ENCODE results near the gene VPS9D1. TPM values are rescaled to one million over a fixed set of nuclear protein-coding genes. Genes with fewer than 3 reads are reported as not detected.

The VPS9D1 gene, protein sequence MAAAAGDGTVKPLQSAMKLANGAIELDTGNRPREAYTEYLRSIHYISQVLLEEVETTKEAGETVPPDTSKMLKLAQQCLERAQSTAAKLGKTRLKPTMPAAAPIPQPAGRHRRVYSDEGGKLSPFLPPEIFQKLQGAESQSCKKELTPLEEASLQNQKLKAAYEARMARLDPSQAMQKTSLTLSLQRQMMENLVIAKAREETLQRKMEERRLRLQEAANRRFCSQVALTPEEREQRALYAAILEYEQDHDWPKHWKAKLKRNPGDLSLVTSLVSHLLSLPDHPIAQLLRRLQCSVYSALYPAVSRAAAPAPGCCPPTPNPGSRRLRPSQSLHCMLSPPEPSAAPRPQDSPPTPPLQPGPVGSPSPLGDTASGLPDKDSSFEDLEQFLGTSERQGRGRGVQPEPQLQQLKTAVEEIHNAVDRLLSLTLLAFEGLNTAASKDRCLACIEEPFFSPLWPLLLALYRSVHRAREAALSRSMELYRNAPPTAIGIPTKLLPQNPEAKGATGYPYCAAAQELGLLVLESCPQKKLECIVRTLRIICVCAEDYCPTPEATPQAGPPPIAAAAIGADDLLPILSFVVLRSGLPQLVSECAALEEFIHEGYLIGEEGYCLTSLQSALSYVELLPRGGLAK
- total RNA-seq (10 to 100 TPM; 18.8 to 23.2 TPM), total RNA-seq (20.0 to 25.3 reads per million in 2 donors)

DNA sequence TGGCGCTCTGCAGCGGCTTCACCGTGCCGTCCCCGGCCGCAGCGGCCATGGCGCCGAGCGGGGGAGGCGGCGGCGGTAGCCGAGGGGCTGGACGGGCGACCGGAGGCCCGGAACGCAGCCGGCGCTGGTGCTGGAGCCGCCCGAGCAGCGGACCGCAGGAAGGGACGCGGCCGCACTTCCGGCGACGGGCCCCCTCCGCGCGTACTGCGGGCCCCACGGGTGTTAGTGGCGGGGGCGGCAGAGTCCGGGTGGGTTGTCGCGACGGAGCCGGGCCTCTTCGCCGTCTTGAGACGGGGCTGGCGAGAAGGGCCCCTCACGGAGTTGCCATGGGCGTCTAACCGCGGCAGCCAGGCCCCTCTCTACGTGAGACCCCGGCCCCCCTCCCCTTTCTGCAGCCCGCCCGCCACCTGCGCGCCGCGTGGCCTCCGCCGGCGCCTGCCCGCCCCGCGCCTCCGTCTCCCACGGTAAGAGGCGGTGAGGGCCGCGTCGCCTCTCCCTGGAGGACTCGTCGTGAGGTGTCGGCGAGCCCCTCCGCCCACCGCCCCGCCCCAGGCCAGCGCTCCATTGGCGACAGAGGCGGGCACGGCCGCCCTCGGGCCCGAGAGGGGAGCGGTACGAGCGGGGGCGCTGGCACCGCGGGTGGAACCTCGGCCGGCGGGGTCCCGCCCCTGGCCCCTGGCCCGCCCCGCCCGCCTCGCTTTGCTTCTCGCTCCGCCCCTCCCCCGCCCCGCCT, at the start of gene VPS9D1, which contains the start of gene ZNF276:
Gene VPS9D1, minus strand, starts transcription at position 86 of the 733 bp plus-strand sequence. Its CDS starts 37 bp downstream, at position 49.
Gene ZNF276, plus strand, starts transcription at position 725 of the 733 bp plus-strand sequence. CDS start 104 bp downstream, outside the sequence.
- Mint-ChIP-seq H3K27ac (peak within 1 kb of the TSS; percentile 97), H3K4me3 (peak within 1 kb of the TSS; percentile 98), H3K4me1 (peaks cover 22% of the 10 kb centered on the region), H3K27me3 (no peaks in the 10 kb centered on the region), H3K36me3 (ENCODE audit: low read depth) (peaks cover 7% of the 10 kb centered on the region)
- no peaks in the 10 kb centered on the region for H3K9me3 ChIP-seq (ENCODE audit: control insufficient read depth, low read length, poor library complexity, severe bottlenecking)
- ATAC-seq (peak; percentile 49), DNase-seq (peak; percentile 66 to 82 (median 77))

DNA sequence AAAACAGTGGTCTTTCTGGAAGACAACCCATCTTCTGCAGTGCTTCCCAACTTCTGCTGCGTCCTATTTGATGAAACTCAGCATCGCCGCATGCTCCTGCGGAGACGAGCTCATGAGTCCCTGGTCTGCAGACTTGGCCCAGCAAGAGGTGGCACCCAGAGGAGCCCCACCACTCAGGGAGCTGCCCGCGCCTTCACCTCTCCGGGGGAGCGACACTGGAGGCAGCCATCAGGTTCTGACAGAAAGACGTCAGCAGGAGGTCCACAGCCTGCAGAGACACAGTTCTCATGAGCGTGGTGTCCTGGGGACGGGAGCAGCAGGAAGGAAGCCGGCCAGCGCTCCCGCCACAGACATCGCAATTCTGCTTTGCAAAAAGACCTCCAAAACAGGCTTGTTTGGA, 49.7 kb upstream of the VPS9D1 start:
- Mint-ChIP-seq H3K27ac (no peak overlapping the region), H3K36me3 (ENCODE audit: low read depth) (no peaks in the 10 kb centered on the region), H3K27me3 (no peaks in the 10 kb centered on the region), H3K4me3 (no peak overlapping the region), H3K4me1 (no peaks in the 10 kb centered on the region)
- DNase-seq (no peak), ATAC-seq (no peak)
- no peaks in the 10 kb centered on the region for H3K9me3 ChIP-seq (ENCODE audit: control insufficient read depth, low read length, poor library complexity, severe bottlenecking)

DNA sequence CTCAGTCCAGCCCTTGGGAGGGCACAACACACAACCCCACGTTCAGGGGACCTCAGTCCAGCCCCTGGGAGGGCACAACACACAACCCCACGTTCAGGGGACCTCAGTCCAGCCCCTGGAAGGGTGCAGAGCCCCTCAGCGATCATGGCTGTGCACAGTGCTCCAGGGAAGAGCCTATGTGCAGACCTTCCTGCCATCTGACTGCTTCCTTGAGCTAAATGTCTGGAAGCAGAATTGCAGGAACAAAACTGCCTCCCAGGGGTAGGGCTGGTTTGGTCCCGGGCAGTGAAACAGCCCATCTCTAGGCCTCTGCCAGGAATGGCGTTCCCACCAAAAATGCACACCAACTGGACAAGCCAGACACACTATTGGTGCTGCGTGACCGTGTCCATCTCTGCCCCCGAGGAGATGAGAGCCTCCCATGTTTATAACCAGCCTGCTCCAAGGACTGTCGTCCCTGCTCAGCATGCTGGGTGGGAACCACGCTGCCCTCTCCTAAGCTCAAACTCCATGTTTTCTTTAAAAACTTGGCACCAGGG, 44.7 kb upstream of the VPS9D1 start:
- ATAC-seq (peak; percentile 6), DNase-seq (no peak)
- Mint-ChIP-seq H3K36me3 (ENCODE audit: low read depth) (no peaks in the 10 kb centered on the region), H3K27me3 (no peaks in the 10 kb centered on the region), H3K4me3 (peak overlapping the region; percentile 91), H3K4me1 (peaks cover 25% of the 10 kb centered on the region), H3K27ac (peak overlapping the region; percentile 90)
- no peaks in the 10 kb centered on the region for H3K9me3 ChIP-seq (ENCODE audit: control insufficient read depth, low read length, poor library complexity, severe bottlenecking)

DNA sequence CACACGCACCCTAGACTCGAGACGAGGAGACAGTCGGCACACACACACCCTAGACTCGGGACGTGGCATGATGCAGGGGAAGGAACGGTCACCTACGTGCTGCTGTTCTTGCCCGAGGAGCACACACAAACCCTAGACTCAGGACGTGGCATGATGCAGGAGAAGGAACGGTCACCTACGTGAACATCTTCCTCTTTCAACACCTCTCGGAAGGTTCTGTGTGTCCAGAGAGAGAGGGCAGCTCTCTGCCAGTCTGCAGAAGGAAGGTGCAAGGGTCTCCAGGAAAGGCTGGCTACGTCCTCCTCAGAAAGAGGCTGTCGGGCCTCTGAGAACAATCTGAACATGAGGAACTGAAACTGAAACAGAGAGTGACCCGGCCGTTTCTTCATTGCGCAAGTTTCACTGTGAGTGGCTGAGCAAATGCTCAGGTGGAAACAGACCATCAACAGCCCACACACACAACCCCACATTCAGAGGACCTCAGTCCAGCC, 44.1 kb upstream of the VPS9D1 start:
- H3K27ac Mint-ChIP-seq = peak overlapping the region; percentile 90
- no peaks in the 10 kb centered on the region for H3K27me3 Mint-ChIP-seq
- DNase-seq = no peak
- peak overlapping the region; percentile 91 for H3K4me3 Mint-ChIP-seq
- no peaks in the 10 kb centered on the region for H3K36me3 Mint-ChIP-seq (ENCODE audit: low read depth)
- peaks cover 27% of the 10 kb centered on the region for H3K4me1 Mint-ChIP-seq
- ATAC-seq = peak; percentile 67
- H3K9me3 ChIP-seq (ENCODE audit: control insufficient read depth, low read length, poor library complexity, severe bottlenecking) = no peaks in the 10 kb centered on the region

DNA sequence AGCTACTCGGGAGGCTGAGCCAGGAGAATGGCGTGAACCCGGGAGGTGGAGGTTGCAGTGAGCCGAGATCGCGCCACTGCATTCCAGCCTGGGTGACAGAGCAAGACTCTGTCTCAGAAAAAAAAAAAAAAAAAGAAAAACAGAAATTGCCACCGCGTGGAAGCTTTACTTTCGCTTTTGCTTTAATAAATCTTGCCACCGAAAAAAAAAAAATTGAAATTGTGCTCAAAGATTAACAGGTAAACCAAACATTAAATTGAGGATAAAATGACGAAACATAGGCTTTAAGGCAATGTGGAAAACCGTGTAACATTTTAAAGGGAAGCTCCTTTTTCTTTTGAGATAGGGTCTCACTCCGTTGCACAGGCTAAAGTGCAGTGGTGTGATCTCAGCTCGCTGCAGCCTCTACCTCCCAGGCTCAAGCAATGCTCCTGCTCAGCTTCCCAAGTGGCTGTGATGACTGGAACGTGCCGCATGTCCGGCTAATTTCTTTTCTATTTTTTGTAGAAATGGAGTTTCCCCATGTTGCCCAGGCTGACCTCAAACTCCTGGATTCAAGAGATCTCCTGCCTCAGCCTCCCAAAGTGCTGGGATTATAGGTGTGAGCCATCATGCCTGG, 40.7 kb upstream of the VPS9D1 start:
- Mint-ChIP-seq H3K36me3 (ENCODE audit: low read depth) (no peaks in the 10 kb centered on the region), H3K27ac (peak overlapping the region; percentile 84), H3K4me3 (peak overlapping the region; percentile 87), H3K4me1 (peaks cover 32% of the 10 kb centered on the region), H3K27me3 (no peaks in the 10 kb centered on the region)
- DNase-seq = no peak
- no peaks in the 10 kb centered on the region for H3K9me3 ChIP-seq (ENCODE audit: control insufficient read depth, low read length, poor library complexity, severe bottlenecking)
- peak; percentile 45 for ATAC-seq

DNA sequence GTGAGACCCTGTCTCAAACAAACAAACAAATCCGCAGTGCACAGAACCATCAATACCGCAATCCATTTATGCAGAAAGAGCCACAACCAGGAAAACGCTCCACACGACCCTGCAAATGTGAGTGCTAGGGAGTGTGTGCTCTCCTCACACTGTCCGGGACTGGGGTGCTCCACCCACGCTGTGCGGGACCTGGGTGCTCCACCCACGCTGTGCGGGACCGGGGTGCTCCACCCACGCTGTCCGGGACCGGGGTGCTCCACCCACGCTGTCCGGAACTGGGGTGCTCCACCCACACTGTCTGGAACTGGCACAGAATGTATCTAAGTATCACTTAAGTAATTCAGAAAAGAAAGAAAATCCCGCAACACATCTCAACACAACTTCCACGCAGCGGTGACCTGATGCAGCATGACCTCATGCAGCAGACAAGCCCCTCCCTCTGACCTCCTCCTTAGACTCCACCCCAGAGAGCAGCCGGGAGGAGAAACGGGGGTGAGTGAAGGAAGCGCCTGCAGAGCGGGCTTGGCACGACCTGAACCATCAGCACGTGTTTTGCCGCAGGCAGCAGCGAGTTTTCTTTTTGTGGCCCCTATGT, 39.1 kb upstream of the VPS9D1 start:
- Mint-ChIP-seq H3K4me1 (peaks cover 31% of the 10 kb centered on the region), H3K27me3 (no peaks in the 10 kb centered on the region), H3K4me3 (peak overlapping the region; percentile 87), H3K36me3 (ENCODE audit: low read depth) (no peaks in the 10 kb centered on the region), H3K27ac (peak overlapping the region; percentile 84)
- peak; percentile 69 for ATAC-seq
- no peaks in the 10 kb centered on the region for H3K9me3 ChIP-seq (ENCODE audit: control insufficient read depth, low read length, poor library complexity, severe bottlenecking)
- peak in 1 of 3 donors; percentile 21 for DNase-seq

DNA sequence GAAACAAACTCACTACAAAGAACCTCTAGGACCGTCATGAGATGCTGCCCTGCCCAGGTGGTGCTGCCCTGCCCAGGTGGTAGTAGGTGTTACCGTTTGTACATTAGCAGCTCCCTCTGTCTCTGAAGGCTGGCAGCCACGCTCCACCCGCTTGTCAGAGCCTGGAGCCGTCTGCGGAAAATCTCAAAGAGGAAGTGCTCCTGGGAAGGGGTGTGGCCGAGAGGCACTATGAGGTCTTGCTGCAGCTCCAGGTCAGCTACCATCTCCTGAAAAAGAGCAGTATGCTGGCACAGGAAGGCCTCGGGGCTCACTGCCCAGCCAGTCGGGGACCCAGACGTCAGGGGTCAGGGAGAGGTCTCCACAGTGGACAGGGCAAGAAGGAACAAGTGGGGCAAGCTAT, 28.9 kb upstream of the VPS9D1 start:
- no peak overlapping the region for H3K4me3 Mint-ChIP-seq
- H3K36me3 Mint-ChIP-seq (ENCODE audit: low read depth) = no peaks in the 10 kb centered on the region

DNA sequence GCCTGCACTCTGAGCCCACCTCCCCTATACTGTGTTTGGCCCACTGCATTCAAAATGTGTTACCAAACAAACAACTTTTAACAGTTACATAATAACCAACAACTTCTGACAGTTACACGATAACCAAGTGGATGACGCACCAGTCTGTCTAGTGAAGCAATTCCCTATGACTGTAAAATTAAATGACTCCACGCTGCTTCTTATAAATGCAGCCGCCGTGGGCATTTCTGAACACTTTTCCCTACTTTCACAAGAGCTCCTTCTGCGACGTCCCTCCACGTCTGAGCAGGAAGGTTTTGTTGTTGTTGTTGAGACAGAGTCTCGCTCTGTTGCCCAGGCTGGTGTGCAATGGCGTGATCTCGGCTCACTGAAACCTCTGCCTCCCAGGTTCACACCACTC, 28.2 kb upstream of the VPS9D1 start:
- H3K4me3 Mint-ChIP-seq = no peak overlapping the region
- H3K27me3 Mint-ChIP-seq = no peaks in the 10 kb centered on the region
- DNase-seq (no peak), ATAC-seq (no peak)
- H3K36me3 Mint-ChIP-seq (ENCODE audit: low read depth) = no peaks in the 10 kb centered on the region
- peak overlapping the region; percentile 87 for H3K27ac Mint-ChIP-seq
- H3K4me1 Mint-ChIP-seq = peaks cover 6% of the 10 kb centered on the region
- H3K9me3 ChIP-seq (ENCODE audit: control insufficient read depth, low read length, poor library complexity, severe bottlenecking) = no peaks in the 10 kb centered on the region

More for the DNA sequence above, 28.9 kb upstream of the VPS9D1 start:
- H3K27me3 Mint-ChIP-seq = no peaks in the 10 kb centered on the region
- peaks cover 6% of the 10 kb centered on the region for H3K4me1 Mint-ChIP-seq
- H3K27ac Mint-ChIP-seq = peak overlapping the region; percentile 87
- DNase-seq (no peak), ATAC-seq (no peak)
- no peaks in the 10 kb centered on the region for H3K9me3 ChIP-seq (ENCODE audit: control insufficient read depth, low read length, poor library complexity, severe bottlenecking)

DNA sequence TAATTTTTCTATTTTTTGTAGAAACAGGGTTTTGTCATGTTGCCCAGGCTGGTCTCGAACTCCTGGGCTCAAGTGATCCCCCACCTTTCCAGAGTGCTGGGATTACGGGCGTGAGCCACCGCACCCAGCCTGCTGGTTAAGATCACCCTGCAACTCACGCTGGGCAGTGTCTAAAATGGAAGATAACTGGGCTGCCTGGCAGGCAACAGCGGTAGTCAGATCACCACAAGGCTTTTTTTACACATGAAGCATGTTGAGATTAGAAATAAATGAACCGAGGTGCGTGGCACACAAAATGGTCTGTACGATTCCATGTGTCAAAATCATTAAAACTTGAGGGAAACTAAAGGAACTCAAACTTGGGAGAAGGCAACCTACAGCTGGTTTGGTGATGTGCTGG, 27.4 kb upstream of the VPS9D1 start:
- H3K4me3 Mint-ChIP-seq = no peak overlapping the region
- DNase-seq = no peak
- H3K27ac Mint-ChIP-seq = no peak overlapping the region
- H3K36me3 Mint-ChIP-seq (ENCODE audit: low read depth) = no peaks in the 10 kb centered on the region
- H3K9me3 ChIP-seq (ENCODE audit: control insufficient read depth, low read length, poor library complexity, severe bottlenecking) = no peaks in the 10 kb centered on the region
- H3K27me3 Mint-ChIP-seq = no peaks in the 10 kb centered on the region
- no peak for ATAC-seq
- peaks cover 6% of the 10 kb centered on the region for H3K4me1 Mint-ChIP-seq

DNA sequence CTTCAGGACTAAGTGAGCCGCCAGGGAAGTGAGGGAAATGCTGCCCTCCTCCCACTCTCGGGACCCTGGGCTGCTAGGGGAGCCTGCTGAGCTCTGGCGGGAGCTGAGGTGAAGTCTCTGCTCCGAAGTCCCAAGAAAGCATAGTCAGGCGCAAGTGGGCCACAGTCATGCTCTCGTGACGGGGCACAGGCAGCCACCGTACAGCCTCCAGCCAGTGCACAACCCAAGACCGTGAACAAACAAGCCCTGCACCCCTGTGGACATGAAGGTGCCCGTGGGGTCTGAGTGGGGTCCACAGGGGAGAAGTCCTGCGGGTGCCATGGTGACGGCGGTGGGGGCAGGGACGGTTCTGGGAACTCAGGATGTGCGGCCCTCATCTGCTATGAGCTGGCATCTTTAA, 25.3 kb upstream of the VPS9D1 start:
- H3K27me3 Mint-ChIP-seq = no peaks in the 10 kb centered on the region
- no peak overlapping the region for H3K27ac Mint-ChIP-seq
- DNase-seq (no peak), ATAC-seq (no peak)
- H3K4me3 Mint-ChIP-seq = no peak overlapping the region
- peaks cover 8% of the 10 kb centered on the region for H3K4me1 Mint-ChIP-seq
- H3K36me3 Mint-ChIP-seq (ENCODE audit: low read depth) = no peaks in the 10 kb centered on the region
- H3K9me3 ChIP-seq (ENCODE audit: control insufficient read depth, low read length, poor library complexity, severe bottlenecking) = no peaks in the 10 kb centered on the region

DNA sequence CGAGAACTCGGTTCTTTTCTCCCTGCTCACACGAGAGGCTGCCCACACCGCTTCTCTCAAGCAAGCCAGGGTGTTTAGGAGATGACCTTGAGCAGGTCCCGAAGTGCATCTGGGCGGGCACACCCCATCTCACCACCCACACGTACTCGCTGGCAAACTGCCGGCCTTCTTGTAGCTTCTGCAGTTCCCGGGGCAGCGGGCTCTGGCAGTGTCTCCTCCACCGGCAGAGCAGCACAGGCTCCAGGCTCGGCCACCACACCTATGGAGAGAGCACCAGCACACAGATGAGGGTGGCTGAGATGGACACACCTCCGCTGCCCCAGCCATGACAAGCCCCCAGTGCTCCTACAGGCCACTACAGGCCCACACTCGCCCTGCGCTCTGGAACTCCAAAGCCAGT, 24.1 kb upstream of the VPS9D1 start:
- no peaks in the 10 kb centered on the region for H3K36me3 Mint-ChIP-seq (ENCODE audit: low read depth)
- DNase-seq (no peak), ATAC-seq (no peak)
- no peaks in the 10 kb centered on the region for H3K27me3 Mint-ChIP-seq
- H3K9me3 ChIP-seq (ENCODE audit: control insufficient read depth, low read length, poor library complexity, severe bottlenecking) = no peaks in the 10 kb centered on the region
- H3K27ac Mint-ChIP-seq = no peak overlapping the region
- H3K4me1 Mint-ChIP-seq = peaks cover 10% of the 10 kb centered on the region
- no peak overlapping the region for H3K4me3 Mint-ChIP-seq

DNA sequence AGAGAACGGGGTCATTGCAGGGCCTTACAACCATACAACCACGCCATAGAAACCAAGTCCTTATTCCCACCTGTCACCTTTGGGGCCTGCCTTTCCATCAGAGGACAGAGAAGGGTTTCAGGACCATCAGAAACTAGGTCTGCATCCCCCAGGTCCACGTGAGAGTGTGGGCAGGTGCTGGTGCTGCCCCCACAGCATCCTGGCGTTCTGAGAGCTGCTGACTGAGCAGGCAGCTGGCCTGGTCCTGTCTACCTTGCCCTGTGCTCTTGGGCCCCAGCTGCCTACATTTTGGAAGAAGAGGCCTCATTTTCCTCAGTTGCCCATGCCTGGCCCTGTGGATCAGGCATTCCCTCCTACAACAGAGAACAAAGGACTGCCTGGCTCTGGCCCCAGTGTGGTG, 22.2 kb upstream of the VPS9D1 start:
- peak overlapping the region; percentile 12 for H3K4me3 Mint-ChIP-seq
- peaks cover 15% of the 10 kb centered on the region for H3K4me1 Mint-ChIP-seq
- no peaks in the 10 kb centered on the region for H3K9me3 ChIP-seq (ENCODE audit: control insufficient read depth, low read length, poor library complexity, severe bottlenecking)
- ATAC-seq (peak; percentile 30), DNase-seq (no peak)
- H3K27me3 Mint-ChIP-seq = no peaks in the 10 kb centered on the region
- no peaks in the 10 kb centered on the region for H3K36me3 Mint-ChIP-seq (ENCODE audit: low read depth)
- H3K27ac Mint-ChIP-seq = peak overlapping the region; percentile 59

Data from T-helper 17 cell (primary cell).